GM21786 (cell line): ENCODE results near the gene APOL4.
"Not testable (repeated sequence)": the region's sequence is repeated elsewhere in the genome, so short reads cannot be mapped to it uniquely, and the experiment has no call there.

Experiments
- ATAC-seq: cut with Tn5 transposase; IDR thresholded peaks from one replicate; pipeline ENCODE4 v1.9.1; 2021; ENCODE audit not compliant: unreplicated experiment

APOL4 gene

DNA sequence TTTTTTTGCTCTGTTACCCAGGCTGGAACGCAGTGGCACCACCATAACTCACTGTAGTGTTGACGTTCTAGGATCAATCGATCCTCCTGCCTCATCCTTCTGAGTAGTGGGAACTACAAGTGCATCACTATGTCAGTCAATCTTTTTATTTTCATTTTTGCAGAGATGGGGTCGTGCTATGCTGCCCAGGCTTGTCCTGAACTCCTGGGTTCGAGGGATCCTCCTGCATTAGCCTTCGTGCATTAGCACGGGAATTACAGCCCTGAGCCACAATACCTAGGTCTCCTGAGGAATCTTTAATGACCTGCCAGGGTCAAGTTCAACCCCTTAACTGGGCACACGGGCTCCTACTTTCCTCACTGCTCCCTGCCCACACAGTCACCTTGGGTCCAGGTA lies 45.5 kb downstream of the APOL4 start:
- no peak for ATAC-seq

DNA sequence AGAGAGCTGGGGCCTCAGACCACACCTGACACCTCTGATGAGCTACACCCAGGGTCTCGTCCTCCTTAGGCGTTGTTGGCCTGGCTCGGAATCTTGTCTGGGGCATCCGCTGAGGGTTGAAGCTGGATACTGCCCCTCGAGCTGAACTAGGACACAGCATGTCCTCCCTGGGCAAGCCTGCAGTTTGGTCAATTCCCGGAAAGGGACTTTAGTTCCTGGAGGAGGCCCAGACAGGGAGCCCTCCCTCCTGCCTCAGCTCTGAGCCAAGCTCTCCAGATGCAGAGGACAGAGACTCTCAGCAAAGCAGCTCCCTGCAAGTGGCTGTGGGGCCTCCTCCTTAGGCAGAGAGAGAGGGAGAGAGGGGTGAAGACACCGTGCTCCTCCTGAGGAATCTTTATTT lies 45.9 kb downstream of the APOL4 start:
- ATAC-seq, result no peak

DNA sequence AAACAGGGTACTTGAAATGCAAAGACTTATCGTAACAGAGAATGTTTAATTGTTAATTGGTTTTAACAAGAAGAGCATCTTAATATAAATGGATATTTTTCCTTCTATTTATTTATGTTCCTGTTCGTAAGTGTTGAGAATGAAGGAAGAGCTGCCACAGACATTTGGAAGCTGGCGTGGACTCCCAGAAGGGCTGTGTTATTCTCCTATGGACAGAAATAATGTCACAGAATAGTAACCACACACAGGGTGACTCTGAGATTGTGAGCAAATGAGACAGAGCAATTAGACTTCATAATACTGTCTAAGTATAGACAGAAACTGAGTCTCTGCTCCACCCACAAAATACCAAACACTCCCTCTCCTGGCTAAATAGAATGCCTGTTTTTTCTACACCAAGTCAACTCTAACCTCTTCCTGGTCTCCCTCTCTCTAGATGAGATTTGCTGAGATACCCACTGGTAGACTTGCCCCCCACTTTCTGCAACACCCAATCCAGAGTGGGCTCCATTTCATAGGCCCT lies 47.1 kb downstream of the APOL4 start:
- ATAC-seq, result no peak

DNA sequence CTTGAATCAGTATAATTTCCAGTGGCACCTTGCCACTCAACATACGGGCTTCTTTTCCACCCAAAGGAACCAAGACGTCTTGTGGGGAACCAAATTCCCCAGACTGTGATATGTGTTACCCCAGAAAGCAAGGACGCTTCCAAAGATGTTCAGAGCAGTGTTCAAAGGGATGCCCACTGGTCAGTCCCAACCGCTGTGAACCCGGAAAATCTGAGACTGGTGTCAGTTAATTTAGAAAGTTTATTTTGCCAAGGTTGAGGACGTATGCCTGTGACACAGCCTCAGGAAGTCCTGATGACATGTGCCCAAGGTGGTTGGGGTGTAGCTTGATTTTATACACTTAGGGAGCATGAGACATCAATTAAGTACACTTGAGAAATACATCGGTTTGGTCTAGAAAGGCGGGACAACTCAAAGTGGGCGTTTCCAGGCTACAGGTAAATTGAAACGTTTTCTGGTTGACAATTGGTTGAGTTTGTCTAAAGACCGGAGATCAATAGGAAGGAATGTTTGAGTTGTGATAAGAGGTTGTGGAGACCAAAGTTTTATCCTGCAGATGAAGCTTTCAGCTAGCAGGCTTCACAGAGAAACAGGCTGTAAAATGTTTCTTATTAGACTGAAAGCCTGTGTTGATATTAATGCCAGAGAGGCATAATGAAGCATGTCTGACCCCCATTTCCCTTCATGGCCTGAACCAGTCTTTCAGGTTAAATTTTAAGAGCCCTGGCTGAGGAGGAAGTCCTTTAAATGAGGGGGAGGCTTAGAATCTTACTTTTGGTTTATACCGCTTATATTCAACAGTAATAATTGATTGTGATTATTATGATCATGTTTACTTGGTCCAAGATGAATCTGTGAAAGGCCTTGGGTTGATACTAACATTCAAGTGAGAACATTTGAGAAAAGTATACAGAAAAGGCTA lies 47.8 kb downstream of the APOL4 start:
- no peak for ATAC-seq

DNA sequence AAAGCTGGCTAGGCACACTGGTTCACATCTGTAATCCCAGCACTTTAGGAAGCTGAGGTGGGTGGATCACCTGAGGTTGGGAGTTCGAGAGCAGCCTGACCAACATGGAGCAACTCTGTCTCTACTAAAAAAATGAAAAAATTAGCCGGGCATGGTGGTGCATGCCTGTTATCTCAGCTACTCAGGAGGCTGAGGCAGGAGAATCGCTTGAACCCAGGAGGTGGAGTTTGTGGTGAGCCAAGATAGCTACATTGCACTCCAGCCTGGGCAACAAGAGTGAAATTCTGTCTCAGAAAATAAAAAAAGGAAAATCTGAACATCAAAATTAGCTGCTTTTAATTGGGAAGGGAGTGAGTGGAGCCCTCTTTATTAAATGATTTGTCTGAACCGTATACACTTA lies 48.8 kb downstream of the APOL4 start:
- not testable (repeated sequence) for ATAC-seq

DNA sequence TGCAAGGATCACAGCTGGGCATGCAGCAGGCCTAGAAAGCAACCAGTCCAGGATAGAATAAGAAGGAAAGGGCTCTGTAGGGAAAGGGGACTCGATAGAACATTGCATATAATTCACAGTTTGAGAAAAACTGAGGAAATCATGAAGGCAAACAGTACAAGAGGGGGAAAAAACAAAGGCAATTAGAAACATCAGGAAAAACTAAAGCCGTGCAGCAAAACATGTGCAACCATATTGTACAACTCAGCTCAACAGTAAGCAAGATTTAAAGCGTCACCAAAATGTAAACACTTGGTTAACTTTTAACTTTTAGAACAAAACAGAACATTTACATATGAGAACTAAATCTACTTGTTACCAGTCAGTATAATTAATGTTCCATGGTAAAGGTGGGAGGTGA lies 49.5 kb downstream of the APOL4 start:
- no peak for ATAC-seq

DNA sequence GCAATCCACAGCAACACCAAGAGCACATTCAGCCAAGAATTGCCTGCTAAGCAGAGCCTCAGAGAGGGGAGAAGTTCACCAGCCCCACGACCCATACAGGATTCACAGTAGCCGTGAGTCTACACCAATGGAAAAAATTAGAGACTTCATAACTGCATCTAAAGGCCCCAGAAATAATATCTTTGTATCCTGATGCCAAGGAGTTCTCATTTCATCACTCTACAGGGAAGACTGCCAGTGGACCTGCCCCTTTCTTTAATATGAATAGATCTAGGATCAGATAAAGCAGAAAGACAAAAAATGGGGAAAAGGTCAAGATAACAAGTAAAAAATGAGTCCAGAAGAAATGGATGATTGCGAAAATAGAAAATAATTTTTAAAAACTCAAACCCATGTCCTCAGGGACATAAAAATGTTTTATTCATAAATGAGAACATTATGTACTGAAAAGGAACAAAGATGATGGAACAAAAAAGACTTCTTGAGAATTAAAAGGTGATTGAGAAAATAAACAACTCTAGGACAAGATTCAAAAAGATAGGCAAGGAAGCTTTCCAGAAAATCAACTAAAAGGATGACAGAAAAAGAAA lies 50.5 kb downstream of the APOL4 start:
- no peak for ATAC-seq

DNA sequence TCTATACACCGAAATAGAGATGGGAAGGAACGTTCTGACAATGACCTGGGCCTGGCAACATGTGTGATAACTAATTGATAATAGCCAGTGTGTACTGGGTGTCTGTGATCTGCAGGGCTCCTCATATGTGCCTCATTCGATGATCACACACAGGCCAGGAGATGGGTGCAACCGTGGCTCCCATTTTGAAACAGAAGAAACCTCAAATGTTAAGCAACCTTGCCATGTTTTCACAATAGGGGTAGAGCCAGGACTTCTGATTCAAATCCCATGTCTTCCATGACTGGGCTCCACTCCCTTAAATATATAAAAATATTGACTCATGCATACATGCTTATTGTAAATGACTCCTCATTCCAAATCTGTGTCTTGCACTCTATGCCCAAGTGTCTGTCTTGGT lies 52.2 kb downstream of the APOL4 start:
- ATAC-seq, result no peak

DNA sequence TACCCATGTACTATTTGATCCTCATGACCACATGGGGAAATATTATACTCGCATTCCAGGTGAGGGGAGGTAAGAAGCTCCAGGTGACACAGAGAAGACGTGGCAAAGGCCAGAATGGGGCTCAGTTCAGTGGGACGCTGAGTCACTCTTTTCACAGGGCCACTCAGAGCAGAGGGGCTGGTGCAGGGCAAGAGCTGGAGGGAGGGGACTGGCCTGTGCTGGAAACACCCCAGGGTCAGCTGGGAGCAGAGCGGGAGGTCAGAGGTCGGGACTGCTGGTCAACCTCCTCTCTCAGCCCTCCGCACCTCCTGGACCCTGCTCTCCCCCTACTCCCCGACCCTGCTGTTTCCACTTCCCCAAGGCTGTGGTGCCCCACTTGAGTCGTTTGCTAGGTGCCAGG lies 53.2 kb downstream of the APOL4 start:
- ATAC-seq, result no peak

DNA sequence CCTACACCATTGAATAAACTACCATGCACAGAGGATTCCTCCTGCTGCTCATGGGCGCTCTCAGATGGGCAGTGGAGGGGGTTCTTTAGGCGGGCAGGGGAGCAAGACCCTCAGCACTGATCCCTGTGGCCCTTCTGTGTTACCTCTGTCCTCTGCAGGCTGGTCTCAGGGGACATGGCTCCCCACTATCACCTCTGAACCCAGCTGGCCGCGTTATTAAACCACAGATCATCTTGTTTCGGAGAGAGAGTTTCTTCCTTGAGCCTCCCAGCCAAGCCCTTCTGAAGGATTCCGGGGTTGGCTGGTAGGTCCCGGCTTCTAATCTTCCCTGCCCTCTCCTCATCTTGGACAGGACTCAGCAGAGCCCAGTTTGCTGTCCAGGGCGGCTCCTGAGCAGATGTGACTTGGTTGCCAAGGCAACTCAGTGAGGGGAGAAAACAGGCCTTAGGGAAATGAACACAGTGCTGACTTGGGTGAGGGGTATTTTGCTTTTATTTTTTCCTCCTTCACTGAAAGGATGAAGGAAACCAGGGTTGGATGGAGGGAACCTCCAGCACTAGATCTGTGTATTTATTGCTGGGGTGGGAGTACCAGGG lies 54.3 kb downstream of the APOL4 start:
- no peak for ATAC-seq

DNA sequence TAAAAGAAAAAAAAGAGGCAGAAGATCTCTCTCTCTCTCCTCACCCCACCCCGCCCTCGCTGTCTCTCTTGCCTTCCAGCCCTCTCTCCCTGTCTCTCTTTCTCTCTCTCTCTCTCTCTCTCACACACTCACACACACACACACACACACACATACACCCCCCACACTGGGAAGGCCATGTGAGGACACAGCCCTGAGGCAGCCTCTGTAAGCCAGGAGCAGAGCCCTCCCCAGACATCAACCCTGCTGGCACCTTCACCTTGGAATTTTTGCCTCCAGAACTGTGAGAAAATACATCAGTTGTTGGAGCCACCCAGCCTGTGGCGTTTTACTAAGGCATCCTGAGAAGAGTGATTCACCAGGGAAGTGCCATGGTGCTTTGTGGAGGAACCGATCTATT lies 55.7 kb downstream of the APOL4 start:
- no peak for ATAC-seq

DNA sequence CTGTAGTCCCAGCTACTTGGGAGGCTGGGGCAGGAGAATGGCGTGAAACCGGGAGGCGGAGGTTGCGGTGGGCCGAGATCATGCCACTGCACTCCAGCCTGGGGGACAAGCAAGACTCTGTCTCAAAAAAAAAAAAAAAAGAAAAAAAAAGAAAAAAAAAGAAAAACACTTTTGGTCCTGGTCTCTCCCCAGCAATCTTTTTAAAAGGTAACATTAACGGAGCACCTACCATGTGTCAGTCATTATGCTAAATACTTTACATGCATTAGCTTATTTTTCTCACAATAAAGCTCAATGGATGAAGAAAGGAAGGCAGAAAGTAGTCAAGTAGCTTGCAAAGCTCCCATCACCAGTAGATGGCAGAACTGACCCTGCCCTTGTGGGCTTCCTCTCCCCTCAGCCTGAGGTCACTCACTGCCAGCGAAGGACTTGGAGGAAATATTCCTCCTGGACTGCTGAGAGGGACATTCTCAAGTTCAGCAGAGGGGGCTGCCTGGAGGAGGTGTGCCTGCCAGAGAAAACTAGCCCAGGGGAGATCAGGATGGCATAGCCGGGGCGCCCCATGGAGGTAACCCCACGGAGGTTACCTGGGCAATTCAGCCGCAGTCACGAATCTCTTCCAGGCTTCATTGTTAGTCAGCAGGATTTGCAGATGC lies 56.6 kb downstream of the APOL4 start:
- ATAC-seq, result no peak

DNA sequence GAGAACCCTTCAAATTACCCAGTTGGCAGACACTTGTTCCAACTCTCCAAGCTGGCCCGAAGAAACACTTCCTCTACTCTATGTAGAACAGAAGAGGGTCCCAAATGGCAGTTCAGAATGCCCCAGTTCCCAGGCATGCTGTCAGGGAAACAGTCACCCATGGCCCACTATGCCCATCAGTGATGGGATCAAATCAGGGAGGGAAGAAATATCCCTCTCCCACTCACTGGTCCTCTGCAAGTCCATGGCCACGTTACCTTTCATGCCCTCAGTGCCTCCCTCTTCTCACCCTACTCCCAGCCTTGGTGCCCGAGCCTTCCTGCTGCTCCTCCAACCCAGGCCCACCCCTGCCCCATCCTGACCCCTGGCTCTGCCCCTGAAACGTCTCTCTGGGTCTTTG lies 57.7 kb downstream of the APOL4 start:
- no peak for ATAC-seq

DNA sequence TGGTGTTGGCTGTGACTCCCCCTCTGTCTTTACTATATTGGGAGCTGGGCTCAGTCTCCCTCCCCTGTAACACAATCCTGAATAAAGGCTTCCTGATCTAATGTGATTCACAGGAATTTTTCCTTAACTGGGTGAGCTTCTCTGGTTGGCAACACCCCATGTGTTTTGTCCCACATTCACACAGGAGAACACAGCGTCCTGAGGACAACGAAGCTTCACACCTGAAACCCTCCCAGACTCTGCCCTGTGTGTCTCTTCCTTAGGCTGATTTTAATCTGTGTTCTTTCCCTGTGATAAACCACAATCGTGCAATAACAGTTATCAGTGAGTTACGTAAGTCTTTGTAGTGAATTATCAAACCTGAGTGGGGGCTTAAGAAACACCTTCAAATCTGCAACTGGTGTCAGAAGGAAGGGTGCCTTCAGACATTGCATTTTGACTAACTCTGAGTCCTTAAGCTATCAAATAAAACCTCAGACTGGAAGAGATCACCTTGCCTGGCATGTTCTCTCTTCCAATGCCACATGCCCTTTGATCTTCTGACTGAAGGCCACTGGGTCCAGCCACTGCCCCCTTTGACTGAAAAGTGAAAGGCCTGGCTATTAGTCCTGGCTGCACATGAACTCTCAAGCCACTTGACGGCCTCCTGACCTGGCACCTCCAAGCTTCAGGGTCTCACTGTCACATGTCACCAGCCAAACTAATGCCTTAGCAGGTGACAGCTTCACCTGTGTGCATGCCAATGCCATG lies 58.4 kb downstream of the APOL4 start:
- no peak for ATAC-seq

DNA sequence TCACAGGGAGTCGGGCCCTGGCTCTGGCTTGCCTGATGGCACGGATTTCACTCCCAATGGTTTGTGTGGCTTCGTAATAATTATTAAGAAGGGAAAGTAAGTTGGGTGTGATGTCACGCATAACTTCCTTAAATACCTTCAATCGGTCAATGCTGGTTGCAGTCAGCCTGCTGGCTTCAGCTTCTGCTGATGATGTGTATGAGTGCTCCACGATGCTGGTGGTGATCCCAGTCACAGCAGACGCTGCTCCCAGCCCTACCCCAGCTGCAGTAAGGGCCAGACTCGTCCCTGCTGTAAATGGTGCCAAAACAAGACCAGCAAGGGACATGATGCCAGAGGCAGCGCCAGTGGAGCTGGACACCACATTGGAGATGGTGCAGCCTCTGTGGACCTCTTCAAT lies 60.1 kb downstream of the APOL4 start:
- ATAC-seq, result no peak
